Measurements from ENCODE around the gene USPL1.

GRCh38 chr13:30700364-30700763 is 82.6 kb downstream of the USPL1 start:
- TF ChIP-seq, protein P1, sequence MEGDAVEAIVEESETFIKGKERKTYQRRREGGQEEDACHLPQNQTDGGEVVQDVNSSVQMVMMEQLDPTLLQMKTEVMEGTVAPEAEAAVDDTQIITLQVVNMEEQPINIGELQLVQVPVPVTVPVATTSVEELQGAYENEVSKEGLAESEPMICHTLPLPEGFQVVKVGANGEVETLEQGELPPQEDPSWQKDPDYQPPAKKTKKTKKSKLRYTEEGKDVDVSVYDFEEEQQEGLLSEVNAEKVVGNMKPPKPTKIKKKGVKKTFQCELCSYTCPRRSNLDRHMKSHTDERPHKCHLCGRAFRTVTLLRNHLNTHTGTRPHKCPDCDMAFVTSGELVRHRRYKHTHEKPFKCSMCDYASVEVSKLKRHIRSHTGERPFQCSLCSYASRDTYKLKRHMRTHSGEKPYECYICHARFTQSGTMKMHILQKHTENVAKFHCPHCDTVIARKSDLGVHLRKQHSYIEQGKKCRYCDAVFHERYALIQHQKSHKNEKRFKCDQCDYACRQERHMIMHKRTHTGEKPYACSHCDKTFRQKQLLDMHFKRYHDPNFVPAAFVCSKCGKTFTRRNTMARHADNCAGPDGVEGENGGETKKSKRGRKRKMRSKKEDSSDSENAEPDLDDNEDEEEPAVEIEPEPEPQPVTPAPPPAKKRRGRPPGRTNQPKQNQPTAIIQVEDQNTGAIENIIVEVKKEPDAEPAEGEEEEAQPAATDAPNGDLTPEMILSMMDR (IDR thresholded peaks at IDR 0.05), result no peak
- no peak for TF ChIP-seq POLR2A (IDR thresholded peaks at IDR 0.05)
